ENCODE measurements around the gene FGF8. TPM values are rescaled to one million over a fixed set of nuclear protein-coding genes. Genes with fewer than 3 reads are reported as not detected.

FGF8 gene
- total and polyA plus RNA-seq, 2 donors (not counting 1 experiment from before 2014, with no cell fraction given) = not detected

DNA sequence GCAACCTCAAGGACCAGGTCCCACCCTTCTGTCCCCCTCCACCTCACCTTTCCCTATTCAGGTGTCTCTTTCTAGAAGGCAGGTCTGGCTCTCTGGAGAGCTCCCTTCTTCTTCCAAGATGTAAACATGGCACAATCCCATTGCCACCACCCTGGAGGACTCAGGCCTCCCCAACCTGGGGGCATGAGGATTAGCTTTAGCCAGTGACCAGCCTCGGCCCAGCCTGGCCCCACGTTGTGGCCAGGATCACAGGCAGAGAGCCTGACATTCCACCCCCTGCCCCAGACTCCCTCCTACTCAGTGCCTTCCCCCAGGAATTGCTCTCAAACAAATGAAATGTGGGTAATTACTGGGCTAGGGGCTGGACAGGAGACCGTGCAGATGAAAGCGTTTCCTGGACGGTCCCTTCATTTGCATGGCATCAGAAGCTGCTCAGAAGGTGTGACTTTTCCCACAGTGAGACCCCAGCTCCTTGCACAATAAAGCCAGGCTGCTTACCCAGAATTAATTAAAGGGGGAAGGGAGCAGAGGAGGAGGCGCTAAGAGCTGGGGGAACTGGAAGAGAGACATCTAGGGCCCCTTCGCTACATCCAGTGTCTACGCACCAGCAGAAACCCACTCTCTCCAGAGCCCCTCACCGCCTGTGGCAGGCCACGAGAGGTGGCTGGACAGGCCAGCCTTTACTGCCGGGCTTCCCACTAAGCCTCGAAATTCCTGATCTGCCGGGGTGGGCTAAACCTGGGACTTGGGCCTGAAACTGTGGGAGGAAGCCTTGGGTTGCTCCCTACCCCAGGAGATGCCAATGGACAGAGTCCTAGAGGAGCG, 7.7 kb downstream of the FGF8 start:
- Histone ChIP-seq H3K4me3 (replicated peaks in 1 of 4; ENCODE audit: control extremely low read depth in 1 of 4, insufficient read depth in 1 of 4, low read depth in 3 of 4, low read length in 4 of 4) (no peak overlapping the region), H3K9me3 (ENCODE audit: control insufficient read depth, insufficient read depth, low read depth, low read length) (no peaks in the 10 kb centered on the region), H4K20me1 (ENCODE audit: control insufficient read depth, extremely low read depth, insufficient read depth, low read length) (no peaks in the 10 kb centered on the region), H3K4me2 (ENCODE audit: extremely low read depth, insufficient read depth, low read length) (no peak overlapping the region), H3K36me3 (ENCODE audit: control insufficient read depth, insufficient read depth, low read length) (no peaks in the 10 kb centered on the region), H2AFZ (ENCODE audit: low read length) (no peak overlapping the region), H3K79me2 (ENCODE audit: control insufficient read depth, insufficient read depth, low read length) (no peaks in the 10 kb centered on the region), H3K9ac (ENCODE audit: insufficient read depth, low read length) (no peak overlapping the region), H3K4me1 (ENCODE audit: control insufficient read depth, extremely low read depth, insufficient read depth, low read length) (no peaks in the 10 kb centered on the region), H3K27ac (ENCODE audit: insufficient read depth, low read length) (no peak overlapping the region), H3K27me3 (ENCODE audit: control insufficient read depth, insufficient read depth, low read length) (peaks cover 53% of the 10 kb centered on the region)
- no peak for TF ChIP-seq EZH2 (IDR thresholded peaks at IDR 0.05; ENCODE audit: low read length, missing control alignments)
- TF ChIP-seq, protein P1, sequence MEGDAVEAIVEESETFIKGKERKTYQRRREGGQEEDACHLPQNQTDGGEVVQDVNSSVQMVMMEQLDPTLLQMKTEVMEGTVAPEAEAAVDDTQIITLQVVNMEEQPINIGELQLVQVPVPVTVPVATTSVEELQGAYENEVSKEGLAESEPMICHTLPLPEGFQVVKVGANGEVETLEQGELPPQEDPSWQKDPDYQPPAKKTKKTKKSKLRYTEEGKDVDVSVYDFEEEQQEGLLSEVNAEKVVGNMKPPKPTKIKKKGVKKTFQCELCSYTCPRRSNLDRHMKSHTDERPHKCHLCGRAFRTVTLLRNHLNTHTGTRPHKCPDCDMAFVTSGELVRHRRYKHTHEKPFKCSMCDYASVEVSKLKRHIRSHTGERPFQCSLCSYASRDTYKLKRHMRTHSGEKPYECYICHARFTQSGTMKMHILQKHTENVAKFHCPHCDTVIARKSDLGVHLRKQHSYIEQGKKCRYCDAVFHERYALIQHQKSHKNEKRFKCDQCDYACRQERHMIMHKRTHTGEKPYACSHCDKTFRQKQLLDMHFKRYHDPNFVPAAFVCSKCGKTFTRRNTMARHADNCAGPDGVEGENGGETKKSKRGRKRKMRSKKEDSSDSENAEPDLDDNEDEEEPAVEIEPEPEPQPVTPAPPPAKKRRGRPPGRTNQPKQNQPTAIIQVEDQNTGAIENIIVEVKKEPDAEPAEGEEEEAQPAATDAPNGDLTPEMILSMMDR (conservative IDR thresholded peaks at IDR 0.05 in 1 of 2, IDR thresholded peaks at IDR 0.05 in 1 of 2; ENCODE audit: low read depth in 1 of 2, low read length in 2 of 2) = no peak
- DNase-seq (ENCODE audit: low read depth in 2 of 2) = no peak

DNA sequence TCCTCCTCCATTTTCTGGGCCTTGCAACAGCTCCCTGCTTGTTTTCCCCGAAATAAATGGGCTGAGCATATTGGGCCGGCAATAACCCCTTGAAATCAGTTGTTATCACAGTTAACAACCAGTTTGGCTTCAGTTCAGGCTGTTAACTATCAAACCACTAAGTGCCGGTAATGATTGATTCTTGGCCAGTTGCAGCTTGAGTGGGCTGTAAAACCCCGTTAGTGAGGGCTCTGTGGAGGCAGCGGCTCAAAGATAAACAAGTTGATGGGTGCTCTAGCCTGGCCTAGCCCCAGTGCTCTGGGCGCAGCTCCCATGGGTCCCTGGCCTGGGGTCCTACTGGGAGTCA, 8.3 kb downstream of the FGF8 start:
- H3K27me3 ChIP-seq (ENCODE audit: control insufficient read depth, insufficient read depth, low read length) = peaks cover 50% of the 10 kb centered on the region
- H3K9me3 ChIP-seq (ENCODE audit: control insufficient read depth, insufficient read depth, low read depth, low read length) = no peaks in the 10 kb centered on the region
- no peak overlapping the region for H3K27ac ChIP-seq (ENCODE audit: insufficient read depth, low read length)
- H3K4me1 ChIP-seq (ENCODE audit: control insufficient read depth, extremely low read depth, insufficient read depth, low read length) = no peaks in the 10 kb centered on the region
- H3K9ac ChIP-seq (ENCODE audit: insufficient read depth, low read length) = no peak overlapping the region
- no peak overlapping the region for H2AFZ ChIP-seq (ENCODE audit: low read length)
- H4K20me1 ChIP-seq (ENCODE audit: control insufficient read depth, extremely low read depth, insufficient read depth, low read length) = no peaks in the 10 kb centered on the region
- no peak for TF ChIP-seq EZH2 (IDR thresholded peaks at IDR 0.05; ENCODE audit: low read length, missing control alignments)
- TF ChIP-seq, protein P1 (conservative IDR thresholded peaks at IDR 0.05 in 1 of 2, IDR thresholded peaks at IDR 0.05 in 1 of 2; ENCODE audit: low read depth in 1 of 2, low read length in 2 of 2) = no peak
- DNase-seq (ENCODE audit: low read depth in 2 of 2) = no peak
- H3K36me3 ChIP-seq (ENCODE audit: control insufficient read depth, insufficient read depth, low read length) = no peaks in the 10 kb centered on the region
- no peak overlapping the region for H3K4me3 ChIP-seq (replicated peaks in 1 of 4; ENCODE audit: control extremely low read depth in 1 of 4, insufficient read depth in 1 of 4, low read depth in 3 of 4, low read length in 4 of 4)
- no peak overlapping the region for H3K4me2 ChIP-seq (ENCODE audit: extremely low read depth, insufficient read depth, low read length)
- H3K79me2 ChIP-seq (ENCODE audit: control insufficient read depth, insufficient read depth, low read length) = no peaks in the 10 kb centered on the region

DNA sequence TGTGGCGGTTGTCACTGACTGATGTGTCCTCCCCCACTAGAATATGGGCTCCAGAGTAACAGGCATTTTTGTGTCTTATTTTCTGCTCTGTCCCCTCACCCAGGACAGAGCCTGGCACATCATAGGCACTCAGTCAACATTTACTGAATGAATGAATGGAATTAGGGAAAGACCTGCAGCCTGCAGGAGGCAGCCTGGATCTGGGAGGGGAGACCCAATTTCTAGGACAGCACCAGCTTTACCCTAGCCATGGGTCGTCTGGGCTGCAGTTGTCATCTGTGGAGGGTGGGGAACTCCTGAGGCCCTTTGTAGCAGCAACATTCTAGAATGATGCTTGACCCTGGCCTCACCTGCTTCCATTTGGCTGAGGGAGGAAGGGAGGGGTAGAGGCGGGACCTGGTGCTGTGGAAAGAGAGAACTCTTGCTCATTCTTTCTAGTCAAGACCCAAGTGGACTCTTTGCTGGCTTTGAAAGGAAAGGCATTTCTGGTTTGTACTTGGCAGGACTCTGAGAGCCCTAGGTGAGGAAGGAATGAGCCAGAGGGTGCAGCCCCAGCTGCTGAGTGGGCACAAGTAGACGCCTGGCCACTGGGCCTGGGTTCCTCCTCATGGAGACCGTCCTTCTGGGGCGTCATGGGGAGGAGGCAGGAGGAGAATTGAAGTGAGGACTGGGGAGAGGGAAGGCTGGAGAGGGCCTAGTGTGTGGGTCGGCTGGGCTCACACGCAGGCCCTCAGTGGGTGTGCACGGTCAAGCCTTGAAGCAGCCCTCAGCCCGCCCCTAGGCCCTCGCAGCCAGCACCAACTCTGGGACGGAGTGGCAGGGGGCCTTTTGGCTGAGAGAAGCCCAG, 8.9 kb downstream of the FGF8 start:
- H3K79me2 ChIP-seq (ENCODE audit: control insufficient read depth, insufficient read depth, low read length) = no peaks in the 10 kb centered on the region
- no peaks in the 10 kb centered on the region for H3K9me3 ChIP-seq (ENCODE audit: control insufficient read depth, insufficient read depth, low read depth, low read length)
- no peak overlapping the region for H3K4me2 ChIP-seq (ENCODE audit: extremely low read depth, insufficient read depth, low read length)
- no peak overlapping the region for H3K9ac ChIP-seq (ENCODE audit: insufficient read depth, low read length)
- no peaks in the 10 kb centered on the region for H3K36me3 ChIP-seq (ENCODE audit: control insufficient read depth, insufficient read depth, low read length)
- no peaks in the 10 kb centered on the region for H3K4me1 ChIP-seq (ENCODE audit: control insufficient read depth, extremely low read depth, insufficient read depth, low read length)
- TF ChIP-seq, protein P1 (conservative IDR thresholded peaks at IDR 0.05 in 1 of 2, IDR thresholded peaks at IDR 0.05 in 1 of 2; ENCODE audit: low read depth in 1 of 2, low read length in 2 of 2) = no peak
- TF ChIP-seq EZH2 (IDR thresholded peaks at IDR 0.05; ENCODE audit: low read length, missing control alignments) = peak; percentile 34
- DNase-seq (ENCODE audit: low read depth in 2 of 2) = no peak
- no peaks in the 10 kb centered on the region for H4K20me1 ChIP-seq (ENCODE audit: control insufficient read depth, extremely low read depth, insufficient read depth, low read length)
- no peak overlapping the region for H3K27ac ChIP-seq (ENCODE audit: insufficient read depth, low read length)
- H3K27me3 ChIP-seq (ENCODE audit: control insufficient read depth, insufficient read depth, low read length) = peaks cover 44% of the 10 kb centered on the region
- H2AFZ ChIP-seq (ENCODE audit: low read length) = no peak overlapping the region
- H3K4me3 ChIP-seq (replicated peaks in 1 of 4; ENCODE audit: control extremely low read depth in 1 of 4, insufficient read depth in 1 of 4, low read depth in 3 of 4, low read length in 4 of 4) = no peak overlapping the region

All from fibroblast of lung (primary cell).